Panc1 (cell line): ENCODE measurements around the gene WDR82. TPM values are rescaled to one million over a fixed set of nuclear protein-coding genes. Genes with fewer than 3 reads are reported as not detected.

Experiments
- ATAC-seq: fragments of 200-7000 bp; cut with Tn5 transposase; 2 replicates; pipeline ENCODE4 v1.9.1; 2020; ENCODE audit warnings: mild to moderate bottlenecking, moderate library complexity
- BruUV-seq: library from RNA; stranded (reverse); fragments of 400-500 nt; replicated peaks from 2 replicates; lab custom pipeline; 2021; lab: Mats Ljungman, UMichigan
- CTCF ChIA-PET: fragments of 300-600 bp; sonication (Branson Sonifier 250); formaldehyde crosslinking; loops from one replicate; lab custom pipeline; 2022; ENCODE audit warnings: antibody characterized with exemption; lab: Charles Lee
- POLR2A ChIA-PET: fragments of 300-600 bp; sonication (Branson Sonifier 250); formaldehyde crosslinking; loops from one replicate; lab custom pipeline; 2022; ENCODE audit warnings: antibody characterized with exemption; lab: Charles Lee
- DNase-seq: peaks from one replicate; pipeline ENCODE4 v3.0.0-alpha.2; 2010; ENCODE audit warnings: low read depth, low spot score
- H3K27ac ChIP-seq: 2 replicates; pipeline ENCODE4 v1.5.1; 2011; ENCODE audit warnings: mild to moderate bottlenecking, low read length, inconsistent platforms
- H3K27me3 ChIP-seq: fragments of 200-500 bp; sonication (Bioruptor generic); 2 replicates; pipeline ENCODE4 v1.6.0; 2014; ENCODE audit warnings: low read length, inconsistent platforms; ENCODE audit not compliant: control insufficient read depth, insufficient read depth
- H3K36me3 ChIP-seq: fragments of 200-500 bp; sonication (Bioruptor generic); 2 replicates; pipeline ENCODE4 v1.5.1; 2014; ENCODE audit warnings: inconsistent platforms, mild to moderate bottlenecking, low read length, moderate library complexity; ENCODE audit not compliant: control insufficient read depth, insufficient read depth
- H3K4me1 ChIP-seq: 2 replicates; pipeline ENCODE4 v1.5.1; 2011; ENCODE audit warnings: inconsistent platforms, mild to moderate bottlenecking, low read length, moderate library complexity; ENCODE audit not compliant: control insufficient read depth, insufficient read depth
- H3K4me3 ChIP-seq, 2 experiments: 2 replicates each; pipeline ENCODE4 v1.5.1; 2011 to 2012; ENCODE audit warnings: low read depth in 2 of 2, low read length in 2 of 2, mild to moderate bottlenecking in 2 of 2, inconsistent platforms in 1 of 2, moderate library complexity in 1 of 2
- H3K9me3 ChIP-seq: fragments of 200-500 bp; sonication (Bioruptor generic); 2 replicates; pipeline ENCODE4 v1.5.1; 2014; ENCODE audit warnings: low read depth, mild to moderate bottlenecking, inconsistent platforms, low read length, moderate library complexity; ENCODE audit not compliant: control insufficient read depth, insufficient read depth
- POLR2AphosphoS5 ChIP-seq: IDR thresholded peaks from 2 replicates; pipeline ENCODE4 v1.6.1; 2012; ENCODE audit warnings: mild to moderate bottlenecking, low read depth, low read length, moderate library complexity
- SIN3A ChIP-seq: IDR thresholded peaks from 2 replicates; pipeline ENCODE4 v1.6.1; 2012; ENCODE audit warnings: low read depth, mild to moderate bottlenecking, low read length, moderate library complexity, borderline replicate concordance; ENCODE audit not compliant: insufficient read depth
- in situ Hi-C: cut with HindIII; loops from 2 replicates; pipeline ENCODE4 v1.10.0; 2016; ENCODE audit warnings: low sequenced_read_pairs, low pct_unique_long_range_greater_than_20kb
- intact Hi-C: fragments of 100-400 bp; cut with micrococcal nuclease; formaldehyde crosslinking; loops from one replicate; pipeline ENCODE4 v1.10.0; 2022; ENCODE audit not compliant: unreplicated experiment
- total RNA-seq: library from RNA; stranded (reverse); gene quantifications from one replicate; pipeline ENCODE4 v1.2.1, GENCODE V29; 2021; ENCODE audit not compliant: unreplicated experiment
- TF ChIP-seq, protein P1 (sequence below), 2 experiments: IDR thresholded peaks; 2 replicates each; pipeline ENCODE4 v1.6.1; 2011 to 2012; ENCODE audit warnings: low read depth in 2 of 2, control low read depth in 1 of 2, low read length in 1 of 2, mild to moderate bottlenecking in 1 of 2, moderate library complexity in 1 of 2; ENCODE audit not compliant: insufficient read depth in 1 of 2
- TF ChIP-seq, protein P2 (sequence below): fragments of 450-650 bp; IDR thresholded peaks from 2 replicates; pipeline ENCODE4 v1.5.1; 2017; ENCODE audit warnings: mild to moderate bottlenecking

Gene WDR82
- total RNA-seq, 1 experiment from 2014 or later: 57.9 TPM

DNA sequence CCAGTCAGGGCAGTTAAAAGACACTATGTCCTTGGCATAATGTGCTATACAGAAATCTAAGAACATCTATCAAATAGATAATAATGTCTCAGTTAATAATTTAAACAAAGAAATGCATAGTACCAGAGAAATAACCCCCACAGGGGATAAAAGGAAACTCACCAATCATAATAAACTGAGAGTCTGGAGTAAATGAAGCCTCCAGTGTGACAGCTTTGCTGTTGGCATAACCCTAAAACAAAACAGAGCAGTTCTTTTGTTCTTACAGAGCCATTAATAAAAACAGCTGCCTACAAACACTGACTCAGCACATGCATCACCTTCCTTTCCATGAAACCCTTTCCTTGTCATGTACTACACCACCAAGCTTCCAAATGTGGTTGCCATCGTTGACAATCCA lies 19.4 kb downstream of the WDR82 start:
- DNase-seq: no peak
- in situ Hi-C loops: no loop called here
- ChIA-PET POLR2A (no interaction called here), CTCF (no interaction called here)
- Histone ChIP-seq H3K9me3 (no peaks in the 10 kb centered on the region), H3K36me3 (peaks cover 37% of the 10 kb centered on the region), H3K27ac (no peak overlapping the region), H3K4me1 (no peaks in the 10 kb centered on the region), H3K4me3 (no peak overlapping the region), H3K27me3 (no peaks in the 10 kb centered on the region)
- BruUV-seq: no TSS peak
- intact Hi-C loops: no loop called here
- TF ChIP-seq POLR2AphosphoS5 (no peak), SIN3A (no peak)
- TF ChIP-seq, protein P1, sequence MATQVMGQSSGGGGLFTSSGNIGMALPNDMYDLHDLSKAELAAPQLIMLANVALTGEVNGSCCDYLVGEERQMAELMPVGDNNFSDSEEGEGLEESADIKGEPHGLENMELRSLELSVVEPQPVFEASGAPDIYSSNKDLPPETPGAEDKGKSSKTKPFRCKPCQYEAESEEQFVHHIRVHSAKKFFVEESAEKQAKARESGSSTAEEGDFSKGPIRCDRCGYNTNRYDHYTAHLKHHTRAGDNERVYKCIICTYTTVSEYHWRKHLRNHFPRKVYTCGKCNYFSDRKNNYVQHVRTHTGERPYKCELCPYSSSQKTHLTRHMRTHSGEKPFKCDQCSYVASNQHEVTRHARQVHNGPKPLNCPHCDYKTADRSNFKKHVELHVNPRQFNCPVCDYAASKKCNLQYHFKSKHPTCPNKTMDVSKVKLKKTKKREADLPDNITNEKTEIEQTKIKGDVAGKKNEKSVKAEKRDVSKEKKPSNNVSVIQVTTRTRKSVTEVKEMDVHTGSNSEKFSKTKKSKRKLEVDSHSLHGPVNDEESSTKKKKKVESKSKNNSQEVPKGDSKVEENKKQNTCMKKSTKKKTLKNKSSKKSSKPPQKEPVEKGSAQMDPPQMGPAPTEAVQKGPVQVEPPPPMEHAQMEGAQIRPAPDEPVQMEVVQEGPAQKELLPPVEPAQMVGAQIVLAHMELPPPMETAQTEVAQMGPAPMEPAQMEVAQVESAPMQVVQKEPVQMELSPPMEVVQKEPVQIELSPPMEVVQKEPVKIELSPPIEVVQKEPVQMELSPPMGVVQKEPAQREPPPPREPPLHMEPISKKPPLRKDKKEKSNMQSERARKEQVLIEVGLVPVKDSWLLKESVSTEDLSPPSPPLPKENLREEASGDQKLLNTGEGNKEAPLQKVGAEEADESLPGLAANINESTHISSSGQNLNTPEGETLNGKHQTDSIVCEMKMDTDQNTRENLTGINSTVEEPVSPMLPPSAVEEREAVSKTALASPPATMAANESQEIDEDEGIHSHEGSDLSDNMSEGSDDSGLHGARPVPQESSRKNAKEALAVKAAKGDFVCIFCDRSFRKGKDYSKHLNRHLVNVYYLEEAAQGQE (IDR thresholded peaks at IDR 0.05; ENCODE audit: insufficient read depth in 1 of 2, low read depth in 2 of 2, low read length in 1 of 2): no peak
- TF ChIP-seq, protein P2, sequence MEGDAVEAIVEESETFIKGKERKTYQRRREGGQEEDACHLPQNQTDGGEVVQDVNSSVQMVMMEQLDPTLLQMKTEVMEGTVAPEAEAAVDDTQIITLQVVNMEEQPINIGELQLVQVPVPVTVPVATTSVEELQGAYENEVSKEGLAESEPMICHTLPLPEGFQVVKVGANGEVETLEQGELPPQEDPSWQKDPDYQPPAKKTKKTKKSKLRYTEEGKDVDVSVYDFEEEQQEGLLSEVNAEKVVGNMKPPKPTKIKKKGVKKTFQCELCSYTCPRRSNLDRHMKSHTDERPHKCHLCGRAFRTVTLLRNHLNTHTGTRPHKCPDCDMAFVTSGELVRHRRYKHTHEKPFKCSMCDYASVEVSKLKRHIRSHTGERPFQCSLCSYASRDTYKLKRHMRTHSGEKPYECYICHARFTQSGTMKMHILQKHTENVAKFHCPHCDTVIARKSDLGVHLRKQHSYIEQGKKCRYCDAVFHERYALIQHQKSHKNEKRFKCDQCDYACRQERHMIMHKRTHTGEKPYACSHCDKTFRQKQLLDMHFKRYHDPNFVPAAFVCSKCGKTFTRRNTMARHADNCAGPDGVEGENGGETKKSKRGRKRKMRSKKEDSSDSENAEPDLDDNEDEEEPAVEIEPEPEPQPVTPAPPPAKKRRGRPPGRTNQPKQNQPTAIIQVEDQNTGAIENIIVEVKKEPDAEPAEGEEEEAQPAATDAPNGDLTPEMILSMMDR: no peak
- no peak for ATAC-seq

DNA sequence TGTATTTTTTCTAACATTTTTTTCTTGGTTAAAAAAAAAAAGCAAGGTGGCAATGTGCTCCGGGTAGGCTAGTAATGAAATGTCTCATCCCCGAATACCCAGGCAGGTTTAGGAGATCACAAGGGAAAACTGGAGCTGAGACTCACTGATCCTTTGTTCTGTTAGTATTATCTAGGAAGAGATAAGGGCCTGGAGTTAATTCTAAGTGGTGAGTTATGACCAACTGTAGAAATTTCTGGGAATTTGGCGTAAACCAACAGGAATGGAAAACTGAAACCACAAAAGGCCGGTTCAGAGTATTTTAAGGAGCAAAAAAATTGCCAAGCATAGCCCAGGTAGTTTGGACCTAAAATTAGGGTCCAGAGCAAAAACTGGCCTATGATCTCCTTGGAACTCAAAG lies 20.5 kb downstream of the WDR82 start:
- intact Hi-C loops (no loop called here), in situ Hi-C loops (no loop called here)
- Histone ChIP-seq H3K4me3 (no peak overlapping the region), H3K36me3 (peaks cover 37% of the 10 kb centered on the region), H3K27me3 (no peaks in the 10 kb centered on the region), H3K4me1 (no peaks in the 10 kb centered on the region), H3K9me3 (no peaks in the 10 kb centered on the region), H3K27ac (no peak overlapping the region)
- ChIA-PET POLR2A (no interaction called here), CTCF (interaction anchor here (0.6 kb wide), 1 partner anchor 110 kb away, joined by 3 read pairs; no protein-coding TSS in a partner anchor)
- no TSS peak for BruUV-seq
- no peak for DNase-seq
- TF ChIP-seq POLR2AphosphoS5 (no peak), SIN3A (no peak)
- TF ChIP-seq, protein P2: no peak
- TF ChIP-seq, protein P1 (IDR thresholded peaks at IDR 0.05; ENCODE audit: insufficient read depth in 1 of 2, low read depth in 2 of 2, low read length in 1 of 2): no peak
- ATAC-seq: no peak
